GM19463 (cell line): ENCODE results near the gene SPINK14.

Experiments used
- ATAC-seq: cut with Tn5 transposase; IDR thresholded peaks from one replicate; pipeline ENCODE4 v1.9.1; 2021; ENCODE audit warnings: mild to moderate bottlenecking, moderate library complexity; ENCODE audit not compliant: unreplicated experiment

Gene SPINK14

GRCh38 chr5:148193202-148193601 lies 24.9 kb downstream of the SPINK14 start:
- ATAC-seq = no peak

DNA sequence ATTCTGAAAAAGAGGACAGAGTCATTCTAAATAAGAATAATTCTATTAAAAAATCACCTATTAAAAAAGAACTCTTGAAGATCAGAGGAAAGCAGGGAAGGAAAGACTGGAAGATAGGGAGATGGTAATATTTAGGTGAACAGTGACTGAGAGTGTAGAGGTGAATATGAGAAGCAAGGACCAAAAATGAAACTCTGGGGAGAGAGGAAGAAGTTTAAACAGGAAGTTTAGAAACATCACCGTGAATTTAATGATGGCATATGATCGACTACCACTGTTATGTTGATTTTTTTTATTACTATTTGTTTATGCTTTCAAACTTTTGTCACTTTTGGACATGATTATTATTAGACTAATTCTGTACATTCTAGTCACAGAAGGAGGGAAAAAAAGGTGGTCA lies 32.8 kb downstream of the SPINK14 start:
- no peak for ATAC-seq

DNA sequence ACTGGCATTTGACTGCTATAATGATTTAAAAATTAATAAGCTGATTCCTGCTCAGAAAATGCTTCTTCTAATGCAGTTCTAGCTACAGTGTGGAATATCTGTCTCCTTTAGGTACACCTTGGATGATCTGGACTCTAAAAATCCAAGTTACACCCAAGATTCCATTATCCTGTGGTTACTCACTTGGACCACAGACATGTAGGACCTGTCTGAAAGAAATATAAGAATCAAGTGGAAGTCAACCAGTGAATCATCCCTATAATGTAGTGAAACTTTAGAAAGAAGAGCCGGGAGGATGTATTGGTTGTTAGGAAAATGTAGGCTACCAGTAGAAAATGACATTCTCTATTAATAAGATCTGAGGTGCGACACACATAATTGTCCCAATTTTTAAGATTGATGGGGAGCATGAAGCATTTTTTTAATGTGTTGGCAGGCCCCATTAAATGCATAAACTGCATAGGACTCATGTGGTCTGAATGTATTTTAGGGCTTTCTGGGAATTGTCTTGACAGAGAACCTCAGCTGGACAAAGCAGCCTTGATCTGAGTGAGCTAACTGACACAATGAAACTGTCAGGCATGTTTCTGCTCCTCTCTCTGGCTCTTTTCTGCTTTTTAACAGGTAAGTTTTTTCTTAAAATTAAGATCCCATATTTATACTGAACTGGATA lies 34.3 kb downstream of the SPINK14 start, which contains the start of gene SPINK6:
Gene SPINK6 (plus strand): TSS at position 512 of the 673 bp plus-strand sequence. CDS start 55 bp downstream, at position 567.
- no peak for ATAC-seq

DNA sequence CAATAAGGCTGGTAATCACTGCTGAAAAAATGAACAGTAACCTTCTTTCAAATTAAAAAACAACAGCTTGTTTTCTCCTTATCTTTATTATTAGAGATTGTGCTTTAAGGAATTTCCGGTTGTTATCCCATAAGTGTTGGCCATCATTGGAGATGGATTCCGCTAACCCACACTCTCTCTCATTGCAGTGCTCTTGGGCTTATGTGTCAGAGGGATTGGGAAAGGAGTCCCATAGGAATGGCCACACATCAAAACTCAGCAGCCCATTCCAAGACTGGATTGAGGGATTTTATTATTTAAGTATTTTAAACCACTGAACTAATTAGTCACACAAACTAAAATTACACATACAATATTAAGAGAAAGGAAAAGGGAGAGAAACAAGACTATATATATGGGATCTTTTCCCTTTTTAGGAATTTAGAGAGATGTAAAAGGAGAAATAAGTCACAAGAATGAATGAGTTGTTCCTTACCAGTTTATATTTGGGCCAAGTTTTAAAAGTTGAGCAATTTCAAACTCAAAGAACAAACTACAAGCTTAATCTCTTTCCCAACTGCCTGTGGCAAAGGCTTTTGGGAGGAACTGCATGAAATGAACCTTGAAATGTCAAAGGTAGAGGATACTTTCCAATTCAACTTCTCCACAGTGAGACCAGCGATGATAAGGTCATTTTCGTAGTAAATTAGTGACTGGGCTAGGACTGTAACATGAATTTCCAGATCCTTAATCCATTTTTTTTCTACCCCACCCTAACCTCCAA lies 36.9 kb downstream of the SPINK14 start:
- ATAC-seq = no peak

- ATAC-seq = no peak
Measured at GRCh38 chr5:148205865-148206264, 37.5 kb downstream of the SPINK14 start.

GRCh38 chr5:148206620-148207019 lies 38.3 kb downstream of the SPINK14 start:
- no peak for ATAC-seq

DNA sequence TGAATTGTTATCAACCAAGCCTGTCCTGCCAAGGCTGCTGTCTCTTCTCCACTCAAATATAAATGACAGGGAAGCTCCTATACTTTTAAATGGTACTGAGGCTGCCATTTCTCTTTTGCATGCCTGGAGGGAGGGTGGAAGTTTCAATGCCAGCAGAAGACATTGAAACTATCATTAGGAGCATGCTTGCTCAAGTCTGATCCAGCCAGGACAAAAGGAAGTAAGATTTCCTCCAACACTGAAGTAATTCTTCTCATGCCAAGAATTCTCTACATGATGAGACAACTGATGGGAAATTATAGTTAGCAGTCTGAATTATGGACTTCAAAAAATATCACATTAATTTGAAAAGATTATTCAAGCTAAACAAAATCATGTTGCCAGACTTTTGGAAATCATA lies 39.9 kb downstream of the SPINK14 start:
- no peak for ATAC-seq

DNA sequence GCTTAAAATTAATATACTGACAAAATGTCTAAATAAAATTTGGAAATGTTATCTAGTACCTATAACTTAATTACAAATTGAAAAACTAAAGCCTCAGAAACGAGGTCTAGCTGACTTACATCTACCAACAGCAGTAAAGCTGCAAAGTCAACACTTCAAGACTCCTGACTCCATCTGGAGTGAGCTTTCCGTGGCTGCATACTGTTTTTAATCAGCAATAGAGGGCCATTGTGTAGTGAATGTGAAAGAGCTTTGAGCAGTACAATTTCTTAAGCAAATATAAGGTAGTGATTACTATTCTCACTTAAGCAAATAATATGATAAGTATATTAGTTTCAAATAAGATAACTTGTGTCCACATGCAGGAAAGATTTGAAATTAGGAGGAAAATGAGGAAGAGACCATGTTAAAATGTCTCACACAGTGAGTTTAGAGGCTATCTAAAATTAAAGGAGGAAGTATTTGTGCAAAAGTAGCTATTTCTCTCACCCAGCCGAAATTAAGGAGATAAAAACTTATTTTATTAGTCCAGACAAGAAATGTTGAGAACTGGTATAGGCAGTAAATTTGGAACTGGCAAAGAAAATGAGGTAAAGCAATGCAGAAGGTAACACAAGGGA lies 40.9 kb downstream of the SPINK14 start:
- ATAC-seq = no peak

DNA sequence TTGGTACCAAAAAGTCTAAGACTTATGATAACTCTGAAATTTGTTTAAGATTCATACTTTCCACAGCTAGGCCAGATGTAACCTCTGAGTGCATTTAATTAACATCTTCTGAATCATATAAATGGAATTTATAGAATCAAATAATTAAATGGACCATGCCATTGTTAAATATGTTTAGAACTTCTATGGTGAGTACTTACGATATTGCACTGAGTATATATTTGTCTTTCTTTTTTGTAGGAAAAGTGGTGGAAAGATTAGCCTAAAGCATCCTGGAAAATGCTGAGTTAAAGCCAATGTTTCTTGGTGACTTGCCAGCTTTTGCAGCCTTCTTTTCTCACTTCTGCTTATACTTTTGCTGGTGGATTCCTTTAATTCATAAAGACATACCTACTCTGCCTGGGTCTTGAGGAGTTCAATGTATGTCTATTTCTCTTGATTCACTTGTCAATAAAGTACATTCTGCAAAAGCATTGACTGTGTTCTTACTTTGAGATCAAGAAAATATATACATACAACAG lies 46.4 kb downstream of the SPINK14 start:
- no peak for ATAC-seq

DNA sequence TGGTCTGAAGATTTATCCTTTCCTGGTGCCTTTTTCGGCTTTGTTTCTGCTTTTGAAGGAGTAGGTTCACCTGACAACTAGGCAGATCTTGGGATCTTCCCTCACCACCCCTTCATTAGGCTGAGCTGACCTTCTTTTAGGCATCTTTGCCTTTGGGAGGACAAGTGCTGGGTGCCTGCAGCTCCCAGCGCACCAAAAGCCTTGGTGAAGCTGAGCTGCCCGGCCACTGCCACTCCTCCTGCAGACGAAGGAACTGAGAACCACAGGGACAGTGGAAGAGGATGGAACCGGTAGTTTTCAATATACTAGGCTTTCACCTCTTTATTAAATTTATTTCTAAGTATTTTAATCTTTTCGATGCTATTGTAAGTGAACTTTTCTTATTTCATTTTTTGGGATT lies 53.2 kb downstream of the SPINK14 start:
- no peak for ATAC-seq

GRCh38 chr5:148224117-148224742 lies 55.9 kb downstream of the SPINK14 start:
- ATAC-seq = no peak
